GM11168 (cell line): ENCODE results near the gene TUBB.
"Not testable (repeated sequence)": the region's sequence is repeated elsewhere in the genome, so short reads cannot be mapped to it uniquely, and the experiment has no call there.

Source experiments
- in situ Hi-C: fragments of 300-500 bp; cut with MboI; formaldehyde crosslinking; loops from one replicate; pipeline ENCODE4 v1.12.0; 2022; ENCODE audit warnings: low sequenced_read_pairs; ENCODE audit not compliant: unreplicated experiment

Gene TUBB

DNA sequence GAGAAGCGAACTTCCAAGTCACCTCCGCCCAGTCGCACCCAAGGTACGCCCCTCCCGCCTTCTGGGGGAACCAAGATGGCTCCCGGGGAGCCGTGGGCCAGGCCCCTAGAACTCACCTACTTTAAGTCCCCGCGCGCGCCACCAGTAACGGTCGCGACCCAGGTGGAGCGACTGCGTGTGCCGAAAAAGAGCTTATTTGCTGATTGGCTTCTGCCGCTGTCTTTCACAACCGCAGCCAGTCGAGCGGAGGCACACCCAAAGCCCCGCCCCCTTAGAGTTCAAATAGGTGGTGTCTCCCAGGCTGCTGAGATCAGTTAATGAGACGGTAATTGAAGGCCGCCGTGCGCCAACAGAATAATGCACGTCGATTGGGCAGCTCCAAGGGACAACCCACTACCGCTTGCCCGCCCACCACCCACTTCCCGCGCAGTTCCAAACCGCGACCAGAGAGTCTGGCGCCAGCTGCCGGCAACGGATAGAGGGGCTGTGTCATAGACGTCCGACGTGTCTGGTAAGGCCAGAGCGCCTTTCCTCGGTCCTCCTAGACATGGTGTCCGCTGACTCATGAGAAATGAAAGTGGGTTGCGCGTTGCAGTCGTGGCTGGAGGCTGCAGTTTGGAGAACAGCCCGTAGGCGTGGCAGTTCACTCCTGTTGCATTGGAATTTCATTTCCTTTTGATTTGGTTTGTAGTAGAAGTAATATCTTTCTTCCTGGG is 2.9 kb upstream of the TUBB start, which contains the start of gene MDC1:
Gene MDC1 (minus strand): TSS at position 153 of the 716 bp plus-strand sequence. CDS start 2,106 bp downstream, outside the sequence.
- in situ Hi-C loops: no loop called here

DNA sequence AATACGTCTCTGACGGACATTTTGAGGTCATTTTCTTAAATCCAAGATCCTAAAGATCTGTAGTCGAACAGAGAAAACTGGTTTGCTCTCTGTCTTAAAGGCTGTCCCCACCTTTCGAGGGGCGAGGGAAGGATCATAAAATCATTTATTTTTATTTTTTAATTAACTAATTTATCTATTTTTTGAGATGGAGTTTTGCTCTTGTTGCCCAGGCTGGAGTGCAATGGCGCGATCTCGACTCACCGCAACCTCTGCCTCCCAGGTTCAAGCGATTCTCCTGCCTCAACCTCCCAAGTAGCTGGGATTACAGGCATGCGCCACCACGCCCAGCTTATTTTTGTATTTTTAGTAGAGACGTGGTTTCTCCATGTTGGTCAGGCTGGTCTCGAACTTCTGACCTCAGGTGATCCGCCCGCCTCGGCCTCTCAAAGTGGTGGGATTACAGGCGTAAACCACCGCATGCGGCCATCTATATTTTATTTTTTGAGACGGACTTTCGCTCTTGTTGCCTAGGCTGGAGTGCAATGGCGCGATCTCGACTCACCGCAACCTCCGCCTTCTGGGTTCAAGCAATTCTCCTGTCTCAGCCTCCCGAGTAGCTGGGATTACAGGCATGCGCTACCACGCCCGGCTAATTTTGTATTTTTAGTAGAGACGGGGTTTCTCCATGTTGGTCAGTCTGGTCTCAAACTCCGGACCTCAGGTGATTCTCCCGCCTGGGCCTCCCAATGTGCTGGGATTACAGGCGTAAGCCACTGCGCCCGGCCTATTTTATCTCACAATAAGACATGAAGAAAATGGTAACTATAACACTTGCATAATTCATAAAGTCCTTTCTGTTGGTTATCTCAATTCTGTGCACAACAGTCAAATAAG is 2.1 kb upstream of the TUBB start:
- in situ Hi-C loops: not testable (repeated sequence)

DNA sequence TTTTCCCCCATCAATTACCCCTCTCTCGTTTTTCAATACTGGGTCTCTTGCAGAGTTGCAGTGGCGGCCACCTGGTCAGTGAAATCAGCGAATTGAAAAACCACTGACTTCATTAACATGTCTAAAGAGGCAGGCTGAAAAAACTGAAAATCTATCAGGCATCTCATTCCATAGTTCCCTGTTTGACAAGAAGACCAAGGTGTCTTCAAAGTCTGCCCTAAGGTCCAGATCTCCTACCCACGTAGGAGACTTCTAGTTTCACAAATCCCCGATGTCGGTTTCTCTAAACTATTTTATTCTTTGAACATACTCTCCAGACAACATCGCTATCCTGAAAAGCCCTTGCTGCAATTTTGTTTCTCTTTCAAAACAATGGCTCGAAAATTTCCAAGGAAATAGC is 796 bp upstream of the TUBB start:
- in situ Hi-C loops: no loop called here

DNA sequence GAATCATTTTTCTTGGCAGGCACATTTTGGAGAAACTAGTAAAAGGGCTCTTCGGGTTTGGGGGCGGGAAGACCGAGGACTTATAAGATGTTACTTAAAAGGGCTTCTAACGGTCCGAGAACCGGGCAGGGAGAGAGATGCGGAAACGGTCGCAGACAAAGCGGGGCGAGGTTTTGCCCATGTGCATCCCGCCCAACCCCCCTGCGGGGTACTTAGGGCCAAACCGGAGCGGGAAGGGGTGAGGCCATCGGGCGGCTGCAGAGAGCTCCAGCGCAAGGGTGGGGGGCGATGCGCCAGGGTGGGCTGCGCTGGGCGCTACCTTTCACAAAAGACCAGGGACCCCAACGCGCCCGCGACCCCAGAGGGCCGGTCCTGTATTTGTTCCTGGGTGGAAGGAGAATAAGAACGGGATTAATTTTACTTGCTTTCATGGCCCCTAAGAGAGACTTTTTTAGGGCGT is 616 bp downstream of the TUBB start:
- in situ Hi-C loops: loop anchor here (5.0 kb wide), 1 partner anchor 48 kb away; the partner anchor contains the start of gene DHX16

DNA sequence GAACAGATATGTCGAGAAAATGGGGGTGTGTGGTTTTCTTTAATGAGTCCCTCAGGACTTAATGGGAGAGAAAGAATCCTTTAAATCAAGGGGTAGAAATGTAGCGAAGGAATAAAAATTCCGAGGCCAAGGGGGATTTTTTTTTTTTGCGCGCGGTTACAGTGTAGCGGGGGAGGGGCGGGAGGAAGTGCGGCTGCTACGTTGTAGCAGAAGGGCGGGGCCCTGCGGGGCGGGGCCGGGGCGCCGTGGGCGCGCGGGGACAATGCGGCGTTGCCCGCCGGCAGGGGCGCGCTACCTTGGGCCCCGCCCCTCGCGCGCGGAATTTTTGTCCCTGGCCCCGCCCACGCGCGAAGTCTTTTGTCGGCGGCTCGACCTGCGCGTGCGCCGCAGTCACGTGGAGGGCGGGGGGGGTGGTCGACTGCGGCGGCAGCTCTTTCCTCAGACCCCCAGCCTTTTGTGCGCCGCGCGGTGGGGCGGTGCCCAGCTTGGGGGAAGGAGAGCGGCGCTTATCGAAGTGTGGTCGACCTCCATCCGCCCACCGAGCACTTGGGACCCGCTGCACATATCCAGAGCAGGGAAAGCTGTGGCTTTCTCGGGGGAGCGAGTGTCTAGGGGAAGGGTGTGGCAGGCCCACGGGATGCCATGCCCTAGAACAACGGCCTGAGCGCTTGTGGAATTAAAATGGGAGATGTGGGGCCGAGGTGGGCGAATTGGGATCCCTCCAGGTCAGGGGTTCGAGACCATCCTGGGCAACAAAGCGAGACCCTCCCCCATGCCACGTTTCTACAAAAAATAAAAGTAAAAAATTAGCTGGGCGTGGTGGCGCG is 1.3 kb downstream of the TUBB start:
- in situ Hi-C loops: loop anchor here (5.0 kb wide), 1 partner anchor 49 kb away; the partner anchor contains the start of gene DHX16

DNA sequence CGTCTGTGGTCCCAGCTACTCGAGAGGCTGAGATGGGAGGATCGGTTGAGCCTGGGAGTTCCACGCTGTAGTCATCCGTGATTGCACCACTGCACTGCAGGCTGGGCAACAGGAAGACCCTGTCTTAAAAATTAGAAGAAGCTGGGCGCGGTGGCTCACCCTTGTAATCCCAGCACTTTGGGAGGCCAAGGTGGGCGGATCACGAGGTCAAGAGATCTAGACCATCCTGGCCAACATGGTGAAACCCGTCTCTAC is 1.8 kb downstream of the TUBB start:
- in situ Hi-C loops: loop anchor here (5.0 kb wide), 1 partner anchor 50 kb away; the partner anchor contains the start of gene DHX16

DNA sequence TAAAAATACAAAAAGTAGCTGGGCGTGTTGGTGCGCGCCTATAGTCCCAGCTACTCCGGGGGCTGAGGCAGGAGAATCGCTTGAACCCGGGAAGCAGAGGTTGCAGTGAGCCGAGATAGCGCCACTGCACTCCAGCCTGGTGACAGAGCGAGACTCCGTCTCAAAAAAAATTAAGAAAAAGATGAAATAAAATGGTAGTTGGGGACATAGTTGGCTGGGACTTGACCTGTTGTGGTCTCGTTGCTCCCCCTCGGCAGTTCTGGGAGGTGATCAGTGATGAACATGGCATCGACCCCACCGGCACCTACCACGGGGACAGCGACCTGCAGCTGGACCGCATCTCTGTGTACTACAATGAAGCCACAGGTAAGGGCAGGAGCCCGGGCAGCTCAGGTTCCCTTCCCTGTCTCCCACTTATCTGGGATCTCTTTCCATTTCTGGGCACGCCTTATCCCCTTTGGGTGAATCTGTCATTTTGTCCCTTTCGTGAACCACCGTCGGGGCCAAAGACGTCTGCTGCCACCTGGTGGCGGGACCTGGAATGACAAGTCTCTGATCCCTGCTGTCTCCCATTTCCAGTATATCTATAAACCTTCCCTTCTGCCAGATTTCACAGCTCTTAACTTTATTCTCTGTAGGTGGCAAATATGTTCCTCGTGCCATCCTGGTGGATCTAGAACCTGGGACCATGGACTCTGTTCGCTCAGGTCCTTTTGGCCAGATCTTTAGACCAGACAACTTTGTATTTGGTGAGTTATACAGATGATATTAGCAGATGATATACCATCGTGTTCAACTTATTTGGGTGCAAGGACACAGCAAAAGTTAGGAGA is 2.3 kb downstream of the TUBB start:
- in situ Hi-C loops: loop anchor here (5.0 kb wide), 1 partner anchor 50 kb away; the partner anchor contains the start of gene DHX16

DNA sequence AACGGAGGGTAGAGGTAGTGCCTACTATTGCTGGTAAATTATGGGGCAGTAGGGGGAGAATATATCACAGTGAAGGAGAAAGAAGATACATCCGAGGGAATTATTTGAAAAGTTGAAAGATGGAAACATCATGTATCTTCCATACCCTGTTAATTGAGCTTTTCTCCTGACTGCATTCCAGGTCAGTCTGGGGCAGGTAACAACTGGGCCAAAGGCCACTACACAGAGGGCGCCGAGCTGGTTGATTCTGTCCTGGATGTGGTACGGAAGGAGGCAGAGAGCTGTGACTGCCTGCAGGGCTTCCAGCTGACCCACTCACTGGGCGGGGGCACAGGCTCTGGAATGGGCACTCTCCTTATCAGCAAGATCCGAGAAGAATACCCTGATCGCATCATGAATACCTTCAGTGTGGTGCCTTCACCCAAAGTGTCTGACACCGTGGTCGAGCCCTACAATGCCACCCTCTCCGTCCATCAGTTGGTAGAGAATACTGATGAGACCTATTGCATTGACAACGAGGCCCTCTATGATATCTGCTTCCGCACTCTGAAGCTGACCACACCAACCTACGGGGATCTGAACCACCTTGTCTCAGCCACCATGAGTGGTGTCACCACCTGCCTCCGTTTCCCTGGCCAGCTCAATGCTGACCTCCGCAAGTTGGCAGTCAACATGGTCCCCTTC is 3.1 kb downstream of the TUBB start:
- in situ Hi-C loops: loop anchor here (5.0 kb wide), 1 partner anchor 51 kb away; the partner anchor contains the start of gene DHX16

DNA sequence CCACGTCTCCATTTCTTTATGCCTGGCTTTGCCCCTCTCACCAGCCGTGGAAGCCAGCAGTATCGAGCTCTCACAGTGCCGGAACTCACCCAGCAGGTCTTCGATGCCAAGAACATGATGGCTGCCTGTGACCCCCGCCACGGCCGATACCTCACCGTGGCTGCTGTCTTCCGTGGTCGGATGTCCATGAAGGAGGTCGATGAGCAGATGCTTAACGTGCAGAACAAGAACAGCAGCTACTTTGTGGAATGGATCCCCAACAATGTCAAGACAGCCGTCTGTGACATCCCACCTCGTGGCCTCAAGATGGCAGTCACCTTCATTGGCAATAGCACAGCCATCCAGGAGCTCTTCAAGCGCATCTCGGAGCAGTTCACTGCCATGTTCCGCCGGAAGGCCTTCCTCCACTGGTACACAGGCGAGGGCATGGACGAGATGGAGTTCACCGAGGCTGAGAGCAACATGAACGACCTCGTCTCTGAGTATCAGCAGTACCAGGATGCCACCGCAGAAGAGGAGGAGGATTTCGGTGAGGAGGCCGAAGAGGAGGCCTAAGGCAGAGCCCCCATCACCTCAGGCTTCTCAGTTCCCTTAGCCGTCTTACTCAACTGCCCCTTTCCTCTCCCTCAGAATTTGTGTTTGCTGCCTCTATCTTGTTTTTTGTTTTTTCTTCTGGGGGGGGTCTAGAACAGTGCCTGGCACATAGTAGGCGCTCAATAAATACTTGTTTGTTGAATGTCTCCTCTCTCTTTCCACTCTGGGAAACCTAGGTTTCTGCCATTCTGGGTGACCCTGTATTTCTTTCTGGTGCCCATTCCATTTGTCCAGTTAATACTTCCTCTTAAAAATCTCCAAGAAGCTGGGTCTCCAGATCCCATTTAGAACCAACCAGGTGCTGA is 3.9 kb downstream of the TUBB start:
- in situ Hi-C loops: loop anchor here (5.0 kb wide), 1 partner anchor 52 kb away; the partner anchor contains the start of gene DHX16

DNA sequence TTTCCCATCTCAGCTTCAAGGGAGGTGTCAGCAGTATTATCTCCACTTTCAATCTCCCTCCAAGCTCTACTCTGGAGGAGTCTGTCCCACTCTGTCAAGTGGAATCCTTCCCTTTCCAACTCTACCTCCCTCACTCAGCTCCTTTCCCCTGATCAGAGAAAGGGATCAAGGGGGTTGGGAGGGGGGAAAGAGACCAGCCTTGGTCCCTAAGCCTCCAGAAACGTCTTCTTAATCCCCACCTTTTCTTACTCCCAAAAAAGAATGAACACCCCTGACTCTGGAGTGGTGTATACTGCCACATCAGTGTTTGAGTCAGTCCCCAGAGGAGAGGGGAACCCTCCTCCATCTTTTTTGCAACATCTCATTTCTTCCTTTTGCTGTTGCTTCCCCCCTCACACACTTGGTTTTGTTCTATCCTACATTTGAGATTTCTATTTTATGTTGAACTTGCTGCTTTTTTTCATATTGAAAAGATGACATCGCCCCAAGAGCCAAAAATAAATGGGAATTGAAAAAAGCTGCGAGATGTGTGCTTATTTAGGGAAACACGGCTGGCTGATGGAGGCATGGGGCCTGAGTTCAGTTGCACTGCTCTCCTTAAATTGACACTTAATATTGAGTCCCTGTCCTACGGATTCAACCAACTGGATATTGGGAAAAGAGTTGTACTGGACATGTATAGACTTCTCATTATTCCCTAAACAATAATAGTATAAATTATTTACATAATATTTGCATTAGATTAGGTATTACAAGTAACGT is 4.9 kb downstream of the TUBB start:
- in situ Hi-C loops: loop anchor here (5.0 kb wide), 1 partner anchor 53 kb away; the partner anchor contains the start of gene DHX16

DNA sequence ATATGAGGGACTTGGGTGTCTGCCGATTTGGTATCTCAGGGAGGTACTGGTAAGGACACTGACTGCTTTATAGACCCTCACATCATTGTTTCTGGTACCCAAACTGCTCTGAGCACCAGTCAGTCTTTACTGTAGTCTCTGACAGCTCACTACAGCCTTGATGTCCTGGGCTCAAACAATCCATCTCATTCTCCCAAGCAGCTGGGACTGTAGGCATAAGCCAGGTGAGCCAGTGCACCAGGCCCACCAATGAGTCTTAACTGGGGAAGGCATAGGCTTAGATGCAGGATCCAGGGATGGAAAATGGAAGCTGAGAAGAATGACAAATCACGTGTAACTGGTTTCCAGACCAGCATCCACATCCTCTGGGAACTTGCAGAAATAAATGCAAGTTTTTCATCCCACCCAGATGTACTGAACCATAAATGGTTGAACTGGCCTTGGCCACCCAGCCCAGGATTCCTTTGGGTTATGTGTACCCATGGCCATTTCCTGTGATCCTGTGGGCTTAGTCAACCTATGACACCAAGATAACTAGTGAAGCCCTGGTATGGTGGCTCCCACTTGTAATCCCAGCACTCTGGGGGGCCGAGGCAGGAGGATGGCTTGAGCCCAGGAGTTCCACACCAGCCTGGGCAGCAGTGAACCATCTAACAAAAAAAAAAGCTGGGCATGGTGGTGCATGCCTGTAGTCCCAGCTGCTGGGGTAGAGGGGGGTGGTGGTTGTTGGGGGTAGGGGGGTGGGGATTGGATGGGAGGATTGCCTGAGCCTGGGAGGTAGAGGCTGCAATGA is 5.8 kb downstream of the TUBB start:
- in situ Hi-C loops: no loop called here

DNA sequence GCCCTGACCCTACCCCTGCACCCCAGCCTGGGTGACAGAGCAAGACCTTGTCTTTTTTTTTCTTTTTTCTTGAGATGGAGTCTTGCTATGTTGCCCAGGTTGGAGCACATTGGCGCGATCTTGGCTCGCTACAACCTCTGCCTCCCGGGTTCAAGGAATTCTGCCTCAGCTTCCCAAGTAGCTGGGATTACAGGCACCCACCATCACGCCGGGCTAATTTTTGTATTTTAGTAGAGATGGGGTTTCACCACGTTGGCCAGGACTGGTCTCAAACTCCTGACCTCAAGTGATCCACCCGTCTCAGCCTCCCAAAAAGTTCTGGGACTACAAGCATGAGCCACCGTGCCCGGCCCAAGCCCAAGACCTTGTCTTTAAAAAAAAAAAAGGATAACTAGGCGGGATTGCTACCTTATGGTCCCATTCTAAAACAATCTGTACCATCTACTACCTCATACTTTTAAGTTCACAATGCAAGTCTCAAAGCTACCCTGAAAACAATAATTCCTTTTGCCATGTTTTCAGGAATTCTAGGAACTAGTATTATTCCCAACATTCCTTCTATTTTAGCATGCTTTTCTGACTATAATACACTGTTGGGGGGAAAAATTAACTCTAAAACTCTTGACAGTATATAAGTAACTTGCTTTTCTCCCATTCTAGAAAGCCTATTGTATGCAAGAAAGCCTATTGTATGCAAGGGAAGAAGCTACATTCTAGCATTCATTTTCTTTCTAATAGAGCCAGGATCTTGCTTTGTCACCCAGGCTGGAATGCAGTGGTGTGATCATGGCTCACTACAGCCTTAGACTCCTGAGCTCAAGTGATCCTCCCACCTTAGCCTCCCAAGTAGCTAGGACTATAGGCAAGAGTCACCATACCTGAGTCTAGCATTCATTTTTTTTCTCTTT is 6.6 kb downstream of the TUBB start:
- in situ Hi-C loops: no loop called here

DNA sequence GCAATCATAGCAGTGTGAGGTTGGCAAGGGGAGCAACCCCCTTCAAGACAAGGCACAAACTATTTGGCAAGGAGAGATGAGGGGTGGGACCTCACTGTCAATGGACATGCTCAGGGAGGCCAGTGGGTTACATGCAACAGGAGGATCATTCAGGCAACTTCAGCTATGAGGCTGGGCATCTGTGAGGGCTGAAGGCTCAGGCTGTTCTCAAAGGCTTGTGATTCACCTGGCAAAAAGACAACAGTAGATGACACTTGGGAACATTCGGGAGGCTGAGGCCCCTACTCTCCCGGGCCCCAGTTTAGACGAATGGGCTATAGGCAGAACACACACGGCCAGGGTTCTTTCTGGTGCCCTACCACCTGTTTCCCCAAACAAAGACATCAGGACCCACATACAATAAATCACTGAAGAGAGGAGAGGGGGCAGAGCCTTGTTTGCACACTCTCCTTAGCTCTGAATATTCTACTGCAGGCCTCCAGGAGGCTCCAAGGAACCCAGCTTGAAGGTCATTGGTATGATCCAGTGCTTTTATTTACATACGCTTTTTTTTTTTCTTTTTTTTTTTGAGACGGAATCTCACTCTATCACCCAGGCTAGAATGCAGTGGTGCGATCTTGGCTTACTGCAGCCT is 7.9 kb downstream of the TUBB start:
- in situ Hi-C loops: no loop called here

DNA sequence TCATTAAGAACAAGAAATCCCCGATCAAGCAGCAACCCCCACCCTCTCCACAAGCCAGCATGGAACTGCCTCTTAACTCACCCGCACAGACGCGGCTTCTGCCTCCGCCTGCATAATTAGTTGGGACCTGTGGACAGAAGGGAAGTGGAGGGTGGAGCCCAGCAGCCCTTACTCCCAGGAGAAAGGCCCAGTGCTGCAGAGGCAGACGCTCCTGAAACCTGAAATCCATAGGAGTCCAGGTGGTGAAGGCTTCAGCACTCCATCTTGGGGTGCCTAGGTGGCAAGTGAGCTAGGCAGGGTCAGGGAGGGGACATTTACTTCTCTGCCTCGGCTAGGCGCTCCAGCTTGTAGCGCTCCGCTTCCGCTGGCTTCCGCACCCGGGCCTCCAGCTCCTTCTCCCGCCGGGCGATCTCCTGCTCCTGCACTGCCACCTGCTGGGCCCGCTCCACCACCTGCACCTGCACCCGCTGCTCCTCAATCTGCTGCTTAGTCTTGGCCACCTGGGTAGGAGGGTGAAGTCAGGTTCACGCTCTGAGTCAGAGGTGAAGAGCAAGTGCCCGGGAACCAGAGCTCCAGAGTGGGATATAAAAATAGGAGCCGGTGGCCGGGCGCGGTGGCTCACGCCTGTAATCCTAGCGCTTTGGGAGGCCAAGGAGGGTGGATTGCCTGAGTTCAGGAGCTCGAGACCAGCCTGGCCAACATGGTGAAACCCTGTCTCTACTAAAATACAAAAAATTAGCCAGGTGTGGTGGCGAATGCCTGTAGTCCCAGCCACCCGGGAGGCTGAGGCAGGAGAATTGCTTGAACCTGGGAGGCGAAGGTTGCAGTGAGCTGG is 10.7 kb downstream of the TUBB start:
- in situ Hi-C loops: no loop called here
